Gastrocnemius medialis (tissue), 4 donors: ENCODE data around the gene DNMBP.

Source experiments
- POLR2A ChIP-seq, 2 donors: fragments of 450-650 bp; IDR thresholded peaks; one replicate each; pipeline ENCODE4 v1.6.1; 2017; ENCODE audit warnings: antibody characterized with exemption in 2 of 2, mild to moderate bottlenecking in 2 of 2, moderate library complexity in 2 of 2
- TF ChIP-seq, protein P1 (sequence below), 5 experiments: fragments of 450-650 bp in 3 of 5; fragments of 200-600 bp in 2 of 5; sonication (generic) in 2 of 5; IDR thresholded peaks in 4 of 5; conservative IDR thresholded peaks in 1 of 5; 1 replicate in 4 of 5; 2 replicates in 1 of 5; pipeline ENCODE4 v1.5.1; 2016 to 2019; ENCODE audit warnings: antibody characterized with exemption in 5 of 5, mild to moderate bottlenecking in 3 of 5, moderate library complexity in 3 of 5

DNA sequence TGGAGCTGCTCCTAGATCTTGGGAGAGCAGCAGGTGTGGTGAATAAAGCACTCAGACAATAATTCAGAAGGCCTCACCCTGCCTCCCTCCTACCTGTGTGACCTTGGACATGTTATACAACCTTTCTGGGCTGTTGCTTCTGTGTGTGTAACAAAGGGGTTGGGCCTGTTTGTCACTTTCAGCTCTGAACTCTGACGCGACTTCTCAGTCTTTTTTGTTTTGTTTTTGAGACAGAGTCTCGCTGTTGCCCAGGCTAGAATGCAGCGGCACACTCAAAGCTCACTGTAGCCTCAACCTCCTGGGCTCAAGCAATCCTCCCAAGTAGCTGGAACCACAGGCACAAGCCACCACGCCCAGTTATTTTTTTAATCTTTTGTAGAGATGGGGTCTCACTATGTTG is 89.3 kb downstream of the DNMBP start:
- TF ChIP-seq, protein P1, sequence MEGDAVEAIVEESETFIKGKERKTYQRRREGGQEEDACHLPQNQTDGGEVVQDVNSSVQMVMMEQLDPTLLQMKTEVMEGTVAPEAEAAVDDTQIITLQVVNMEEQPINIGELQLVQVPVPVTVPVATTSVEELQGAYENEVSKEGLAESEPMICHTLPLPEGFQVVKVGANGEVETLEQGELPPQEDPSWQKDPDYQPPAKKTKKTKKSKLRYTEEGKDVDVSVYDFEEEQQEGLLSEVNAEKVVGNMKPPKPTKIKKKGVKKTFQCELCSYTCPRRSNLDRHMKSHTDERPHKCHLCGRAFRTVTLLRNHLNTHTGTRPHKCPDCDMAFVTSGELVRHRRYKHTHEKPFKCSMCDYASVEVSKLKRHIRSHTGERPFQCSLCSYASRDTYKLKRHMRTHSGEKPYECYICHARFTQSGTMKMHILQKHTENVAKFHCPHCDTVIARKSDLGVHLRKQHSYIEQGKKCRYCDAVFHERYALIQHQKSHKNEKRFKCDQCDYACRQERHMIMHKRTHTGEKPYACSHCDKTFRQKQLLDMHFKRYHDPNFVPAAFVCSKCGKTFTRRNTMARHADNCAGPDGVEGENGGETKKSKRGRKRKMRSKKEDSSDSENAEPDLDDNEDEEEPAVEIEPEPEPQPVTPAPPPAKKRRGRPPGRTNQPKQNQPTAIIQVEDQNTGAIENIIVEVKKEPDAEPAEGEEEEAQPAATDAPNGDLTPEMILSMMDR (IDR thresholded peaks at IDR 0.05 in 4 of 5, conservative IDR thresholded peaks at IDR 0.05 in 1 of 5), result no peak
- TF ChIP-seq POLR2A (IDR thresholded peaks at IDR 0.05), result no peak
